D721Med (cell line): ENCODE data around the gene CDC34.

Source experiments
- DNase-seq: peaks from one replicate; pipeline ENCODE4 v3.0.0; 2011; ENCODE audit warnings: low spot score; ENCODE audit not compliant: insufficient read length
- FAIRE-seq: peaks from 2 replicates; lab custom pipeline; 2011; peaks lifted over from hg19 to GRCh38; lab: Jason Lieb, UNC
- CTCF ChIP-seq: IDR thresholded peaks from 2 replicates; pipeline ENCODE4 v1.5.1; 2012; ENCODE audit warnings: mild to moderate bottlenecking, control low read depth; ENCODE audit not compliant: insufficient read depth; ENCODE audit errors: missing control alignments

CDC34 gene

GRCh38 chr19:589693-590395, 58.3 kb downstream of the CDC34 start, which contains the start of gene HCN2:
TSS of gene HCN2 (plus strand) at chr19:589881. CDS start at chr19:589946, 65 bp downstream.
- FAIRE-seq (no peak), DNase-seq (no peak)
- no peak for TF ChIP-seq CTCF

- no peak for TF ChIP-seq CTCF
- DNase-seq = no peak
- no peak for FAIRE-seq
These were observed 58.8 kb downstream of the CDC34 start for GRCh38 chr19:590396-590745.

- FAIRE-seq (no peak), DNase-seq (no peak)
- TF ChIP-seq CTCF = no peak
These were observed 59.2 kb downstream of the CDC34 start for GRCh38 chr19:590750-591098.

GRCh38 chr19:591099-591958, 59.8 kb downstream of the CDC34 start:
- TF ChIP-seq CTCF = no peak
- FAIRE-seq = no peak
- DNase-seq = no peak
